RWPE1 (cell line): ENCODE results near the gene MAT2A.

ENCODE experiments used
- CTCF ChIA-PET: fragments of 350-600 bp; sonication (Branson Sonifier 250); formaldehyde crosslinking; extraction: SDS; loops from one replicate; lab custom pipeline; 2021; lab: Yijun Ruan, JAX
- POLR2A ChIA-PET: fragments of 400-600 bp; formaldehyde crosslinking; extraction: SDS; loops from one replicate; lab custom pipeline; 2020; ENCODE audit warnings: antibody characterized with exemption; ENCODE audit not compliant: low non-redundant PET; lab: Yijun Ruan, JAX
- DNase-seq: peaks from one replicate; pipeline ENCODE4 v3.0.0; 2012; ENCODE audit warnings: low spot score
- H3K27ac ChIP-seq: fragments of 450-650 bp; 2 replicates; pipeline ENCODE4 v1.5.1; 2017
- CTCF ChIP-seq: fragments of 450-650 bp; conservative IDR thresholded peaks from 2 replicates; pipeline ENCODE4 v1.5.1; 2017; ENCODE audit warnings: low read depth, mild to moderate bottlenecking

Gene MAT2A

GRCh38 chr2:85538507-85539360 lies at the start of gene MAT2A:
Gene MAT2A, plus strand, starts transcription at chr2:85539168. Its CDS starts 120 bp downstream, at chr2:85539288.
- ChIA-PET CTCF (interaction anchor here (0.6 to 1.5 kb wide), 11 partner anchors 13 to 119 kb away, joined by 3 to 9 read pairs (median 4); no protein-coding TSS in a partner anchor), POLR2A (interaction anchor here (0.5 to 2.2 kb wide), 18 partner anchors 12 to 997 kb away, joined by 3 to 10 read pairs (median 4); partner anchors contain the start of gene SH2D6)
- peak; percentile 87 for DNase-seq
- H3K27ac ChIP-seq: peak within 1 kb of the TSS; percentile 98
- peak; percentile 80 for TF ChIP-seq CTCF

DNA sequence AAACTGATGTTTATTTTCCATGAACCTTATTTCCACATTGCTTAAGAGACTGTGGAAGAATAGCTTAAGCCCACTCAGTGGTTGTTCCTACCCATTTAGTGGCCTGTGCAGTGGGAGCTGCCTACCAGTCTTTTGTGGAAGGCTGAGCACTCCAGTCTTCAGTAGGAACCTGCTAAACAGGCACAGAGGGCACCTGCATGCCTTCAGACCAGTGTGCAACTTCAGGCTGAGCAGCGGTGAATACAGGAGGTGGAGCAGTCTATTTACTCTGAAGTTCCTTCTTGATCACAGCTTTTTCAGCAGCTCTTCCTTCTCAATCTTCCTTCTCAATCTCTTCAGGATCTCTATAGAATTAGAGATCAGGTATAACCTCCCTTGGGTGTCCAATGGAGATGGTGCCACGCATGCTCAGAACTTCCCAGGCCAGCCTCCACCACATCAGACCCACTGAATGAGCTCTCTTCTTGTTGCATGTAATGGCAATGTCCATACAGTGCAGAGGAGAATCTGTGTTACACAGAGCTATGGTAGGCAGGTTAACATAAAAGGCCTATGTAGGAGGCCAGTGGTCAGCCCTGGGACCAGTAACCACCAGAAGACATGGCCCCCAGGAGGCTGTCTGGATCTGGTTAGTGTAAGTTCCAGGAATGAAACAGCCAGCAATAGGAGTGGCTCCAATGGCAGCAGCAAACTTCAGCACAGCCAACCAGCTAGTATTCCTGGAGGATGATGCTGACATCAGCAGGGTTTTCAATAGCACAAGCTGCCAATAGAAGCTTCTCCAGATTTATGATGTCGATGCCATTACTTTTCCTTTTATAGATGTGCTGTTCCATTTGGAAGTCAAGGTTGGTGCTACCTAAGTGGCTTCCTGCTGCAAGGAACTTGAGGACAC lies 47.9 kb upstream of the MAT2A start:
- ChIA-PET CTCF (interaction anchor here (0.8 to 1.2 kb wide), 2 partner anchors 36 to 49 kb away, joined by 3 to 4 read pairs; no protein-coding TSS in a partner anchor), POLR2A (no interaction called here)
- TF ChIP-seq CTCF: no peak
- no peak overlapping the region for H3K27ac ChIP-seq
- DNase-seq: no peak

- no peak for DNase-seq
- CTCF ChIA-PET: interaction anchor here (1.0 kb wide), 1 partner anchor 19 kb away, joined by 3 read pairs; no protein-coding TSS in a partner anchor
Observed at GRCh38 chr2:85496436-85496835, 42.5 kb upstream of the MAT2A start.

GRCh38 chr2:85497944-85498630 lies 40.9 kb upstream of the MAT2A start:
- POLR2A ChIA-PET: no interaction called here
- CTCF ChIA-PET: no interaction called here
- H3K27ac ChIP-seq: peak overlapping the region; percentile 90
- TF ChIP-seq CTCF: no peak
- DNase-seq: no peak

More at GRCh38 chr2:85496436-85496835, 42.5 kb upstream of the MAT2A start:
- POLR2A ChIA-PET: no interaction called here
- H3K27ac ChIP-seq: no peak overlapping the region
- TF ChIP-seq CTCF: no peak

DNA sequence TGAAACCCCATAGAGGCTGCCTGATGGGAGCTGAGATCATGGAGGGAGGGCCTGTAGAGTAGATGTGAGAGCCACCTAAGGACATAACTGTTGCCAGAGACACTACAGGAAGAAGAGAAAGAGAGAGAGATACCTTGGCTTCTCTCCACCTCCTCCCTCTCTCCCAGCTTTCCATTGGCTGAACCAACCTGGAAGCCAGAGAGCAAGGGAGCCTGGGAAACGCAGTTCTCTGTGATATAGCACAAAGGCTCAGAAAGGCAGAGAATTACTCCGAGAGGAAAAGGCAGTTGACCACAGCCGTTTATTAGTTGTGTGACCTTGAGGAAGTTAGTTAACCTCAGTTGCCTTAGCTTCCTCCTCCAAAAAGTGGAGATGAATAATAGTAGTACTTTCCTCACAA lies 37.7 kb upstream of the MAT2A start:
- CTCF ChIA-PET: interaction anchor here (0.8 kb wide), 1 partner anchor 32 kb away, joined by 3 read pairs; no protein-coding TSS in a partner anchor
- no peak for DNase-seq
- TF ChIP-seq CTCF: no peak
- H3K27ac ChIP-seq: no peak overlapping the region
- POLR2A ChIA-PET: no interaction called here
